Gastrocnemius medialis (tissue), 4 donors: ENCODE data around the gene RBMS3. TPM values are rescaled to one million over a fixed set of nuclear protein-coding genes. Genes with fewer than 3 reads are reported as not detected.

ENCODE experiments used
- ATAC-seq, 2 donors: fragments of 150-250 bp; one replicate each; pipeline ENCODE4 v1.9.1; 2016
- DNase-seq, 2 donors: peaks; one replicate each; pipeline ENCODE4 v3.0.0-alpha.2; 2019
- H3K27ac ChIP-seq, 4 donors: fragments of 200-600 bp; sonication (generic); 1 replicate in 1 of 4; 2 replicates in 3 of 4; pipeline ENCODE4 v1.5.1; 2016 to 2018; ENCODE audit warnings: mild to moderate bottlenecking in 2 of 4, moderate library complexity in 1 of 4
- H3K27me3 ChIP-seq, 3 donors: fragments of 200-600 bp; sonication (generic) in 2 of 3; 1 replicate in 1 of 3; 2 replicates in 2 of 3; pipeline versions ENCODE4 v1.5.1 to v1.6.0; 2016 to 2019; ENCODE audit warnings: mild to moderate bottlenecking in 1 of 3, moderate library complexity in 1 of 3
- H3K36me3 ChIP-seq, 2 donors: fragments of 200-600 bp; sonication (generic) in 1 of 2; one replicate each; pipeline ENCODE4 v1.5.1; 2017 to 2018
- H3K4me1 ChIP-seq, 2 donors: fragments of 200-600 bp; sonication (generic) in 1 of 2; one replicate each; pipeline ENCODE4 v1.5.1; 2016 to 2017; ENCODE audit warnings: mild to moderate bottlenecking in 2 of 2
- H3K4me3 ChIP-seq, 4 donors: fragments of 200-600 bp; sonication (generic) in 3 of 4; 1 replicate in 1 of 4; 2 replicates in 3 of 4; pipeline ENCODE4 v1.5.1; 2016 to 2019; ENCODE audit warnings: mild to moderate bottlenecking in 2 of 4
- H3K9me3 ChIP-seq, 3 donors: fragments of 200-600 bp; sonication (generic) in 2 of 3; 1 replicate in 1 of 3; 2 replicates in 2 of 3; pipeline ENCODE4 v1.5.1; 2016 to 2019
- CTCF ChIP-seq, 5 experiments: fragments of 450-650 bp in 3 of 5; fragments of 200-600 bp in 2 of 5; sonication (generic) in 2 of 5; IDR thresholded peaks in 4 of 5; conservative IDR thresholded peaks in 1 of 5; 1 replicate in 4 of 5; 2 replicates in 1 of 5; pipeline ENCODE4 v1.5.1; 2016 to 2019; ENCODE audit warnings: antibody characterized with exemption in 5 of 5, mild to moderate bottlenecking in 3 of 5, moderate library complexity in 3 of 5
- POLR2A ChIP-seq, 2 donors: fragments of 450-650 bp; IDR thresholded peaks; one replicate each; pipeline ENCODE4 v1.6.1; 2017; ENCODE audit warnings: antibody characterized with exemption in 2 of 2, mild to moderate bottlenecking in 2 of 2, moderate library complexity in 2 of 2
- in situ Hi-C, 4 donors: fragments of 200-750 bp; cut with MboI; loops; one replicate each; pipeline versions ENCODE4 v1.15.0 to v1.8.0; 2017; ENCODE audit warnings: low sequenced_read_pairs in 4 of 4
- intact Hi-C: fragments of 100-400 bp; cut with DNase I; formaldehyde crosslinking; loops from one replicate; pipeline ENCODE4 v1.15.1; 2023; ENCODE audit warnings: low total_unique reads
- total RNA-seq, 4 donors: library from RNA; depleted of rRNA; stranded (reverse); fragments of >200 nt; gene quantifications; one replicate each; pipeline versions ENCODE4 v1.1.0 to v1.2.3, GENCODE V29; 2016

RBMS3 gene
- total RNA-seq, 4 donors from 2014 or later, result 16.1 to 38.8 (median 22.7) TPM

- no peak for DNase-seq
- H3K27ac ChIP-seq, result no peak overlapping the region
- in situ Hi-C loops, result no loop called here
Measured at GRCh38 chr3:29441422-29441821, 160.6 kb downstream of the RBMS3 start.

GRCh38 chr3:29447946-29448627 is 167.2 kb downstream of the RBMS3 start:
- Histone ChIP-seq H3K4me1 (peaks cover 14 to 15% of the 10 kb centered on the region in 2 donors), H3K9me3 (no peaks in the 10 kb centered on the region), H3K36me3 (no peaks in the 10 kb centered on the region), H3K27ac (no peak overlapping the region), H3K4me3 (no peak overlapping the region), H3K27me3 (no peaks in the 10 kb centered on the region)
- intact Hi-C loops (no loop called here), in situ Hi-C loops (no loop called here)
- ATAC-seq, result no peak
- TF ChIP-seq CTCF (IDR thresholded peaks at IDR 0.05 in 4 of 5, conservative IDR thresholded peaks at IDR 0.05 in 1 of 5) (no peak), POLR2A (IDR thresholded peaks at IDR 0.05) (no peak)
- DNase-seq, result no peak

More at GRCh38 chr3:29441422-29441821, 160.6 kb downstream of the RBMS3 start:
- TF ChIP-seq POLR2A (IDR thresholded peaks at IDR 0.05) (no peak), CTCF (IDR thresholded peaks at IDR 0.05 in 4 of 5, conservative IDR thresholded peaks at IDR 0.05 in 1 of 5) (no peak)
- Histone ChIP-seq H3K9me3 (no peaks in the 10 kb centered on the region), H3K36me3 (no peaks in the 10 kb centered on the region), H3K27me3 (no peaks in the 10 kb centered on the region), H3K4me3 (no peak overlapping the region), H3K4me1 (peaks cover 15 to 16% of the 10 kb centered on the region in 2 donors)
- ATAC-seq, result no peak
- intact Hi-C loops, result no loop called here

- in situ Hi-C loops (no loop called here), intact Hi-C loops (no loop called here)
- no peaks in the 10 kb centered on the region for H3K9me3 ChIP-seq
- no peak for ATAC-seq
- H3K4me3 ChIP-seq, result no peak overlapping the region
- TF ChIP-seq POLR2A (IDR thresholded peaks at IDR 0.05) (no peak), CTCF (IDR thresholded peaks at IDR 0.05 in 4 of 5, conservative IDR thresholded peaks at IDR 0.05 in 1 of 5) (no peak)
- no peaks in the 10 kb centered on the region for H3K27me3 ChIP-seq
- no peaks in the 10 kb centered on the region for H3K36me3 ChIP-seq
- peaks cover 26 to 29% of the 10 kb centered on the region in 2 donors for H3K4me1 ChIP-seq
- DNase-seq, result no peak
- no peak overlapping the region for H3K27ac ChIP-seq
Measured at GRCh38 chr3:29451920-29452319, 171.0 kb downstream of the RBMS3 start.

GRCh38 chr3:29452934-29453283 is 172.0 kb downstream of the RBMS3 start:
- Histone ChIP-seq H3K36me3 (no peaks in the 10 kb centered on the region), H3K27me3 (no peaks in the 10 kb centered on the region), H3K4me1 (peaks cover 26 to 29% of the 10 kb centered on the region in 2 donors), H3K27ac (no peak overlapping the region), H3K9me3 (no peaks in the 10 kb centered on the region), H3K4me3 (no peak overlapping the region)
- TF ChIP-seq CTCF (IDR thresholded peaks at IDR 0.05 in 4 of 5, conservative IDR thresholded peaks at IDR 0.05 in 1 of 5) (no peak), POLR2A (IDR thresholded peaks at IDR 0.05) (no peak)
- intact Hi-C loops (no loop called here), in situ Hi-C loops (no loop called here)
- ATAC-seq, result peak in 1 of 2 donors; percentile 46
- DNase-seq, result no peak
